ENCODE measurements around the gene RSPH3. TPM values are rescaled to one million over a fixed set of nuclear protein-coding genes. Genes with fewer than 3 reads are reported as not detected.
A peak's percentile ranks its signal among the peaks of the same experiment; 100 is the strongest.

The RSPH3 gene
- total and polyA plus RNA-seq, 2 of the 8 experiments (the other 6 are each of a cell fraction or from before 2014, with no cell fraction given), result 0.60 to 2.7 TPM

- TF ChIP-seq CHD7 (IDR thresholded peaks at IDR 0.05; ENCODE audit: insufficient replicate concordance, low read length) (peak; percentile 48), TEAD4 (IDR thresholded peaks at IDR 0.05; ENCODE audit: low read depth, low read length) (0 out of 2 replicates have a peak, but pooled peaks have one; percentile 24), TBP (IDR thresholded peaks at IDR 0.05; ENCODE audit: low read depth, low read length) (0 out of 2 replicates have a peak, but pooled peaks have one; percentile 28), EGR1 (IDR thresholded peaks at IDR 0.05; ENCODE audit: borderline replicate concordance, low read depth, low read length) (no peak), CREB1 (IDR thresholded peaks at IDR 0.05) (0 out of 2 replicates have a peak, but pooled peaks have one; percentile 38), SP1 (IDR thresholded peaks at IDR 0.05; ENCODE audit: low read depth, low read length) (0 out of 2 replicates have a peak, but pooled peaks have one; percentile 8), GABPA (IDR thresholded peaks at IDR 0.05; ENCODE audit: borderline replicate concordance, insufficient read depth, low read length) (peak; percentile 49; the same call in 1 of the 2 replicates)
Measured at GRCh38 chr6:159042003-159042825, 42.2 kb upstream of the RSPH3 start (continued).

Measured in H1 (cell line).